ENCODE data around the gene CTSA.

CTSA gene

DNA sequence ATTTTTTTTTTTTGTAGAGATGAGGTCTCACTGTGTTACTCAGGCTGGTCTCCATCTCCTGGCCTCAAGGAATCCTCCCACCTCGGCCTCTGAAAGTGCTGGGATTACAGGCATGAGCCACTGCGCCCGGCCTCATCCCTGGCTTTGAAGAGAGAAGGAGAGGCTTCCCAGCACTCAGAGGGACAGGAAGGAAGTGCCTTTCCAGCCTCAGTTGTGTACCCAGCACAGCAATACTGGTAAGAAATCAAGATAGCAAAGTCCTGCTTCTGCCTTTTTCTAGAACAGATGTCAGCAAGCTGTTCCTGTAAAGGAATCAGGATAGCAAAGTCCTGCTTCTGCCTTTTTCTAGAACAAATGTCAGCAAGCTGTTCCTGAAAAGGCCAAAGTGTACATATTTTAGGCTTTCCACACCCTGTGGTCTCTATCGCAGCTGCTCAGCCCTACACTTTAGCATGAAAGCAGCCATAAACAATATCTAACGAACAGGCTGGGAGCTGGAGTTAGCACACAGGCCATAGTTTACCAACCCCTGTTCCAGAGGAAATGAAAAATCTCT lies 27.1 kb downstream of the CTSA start:
- Histone ChIP-seq H3K4me3 (no peak overlapping the region), H3K27ac (peak overlapping the region; percentile 19 to 85)
- TF ChIP-seq, protein P1, sequence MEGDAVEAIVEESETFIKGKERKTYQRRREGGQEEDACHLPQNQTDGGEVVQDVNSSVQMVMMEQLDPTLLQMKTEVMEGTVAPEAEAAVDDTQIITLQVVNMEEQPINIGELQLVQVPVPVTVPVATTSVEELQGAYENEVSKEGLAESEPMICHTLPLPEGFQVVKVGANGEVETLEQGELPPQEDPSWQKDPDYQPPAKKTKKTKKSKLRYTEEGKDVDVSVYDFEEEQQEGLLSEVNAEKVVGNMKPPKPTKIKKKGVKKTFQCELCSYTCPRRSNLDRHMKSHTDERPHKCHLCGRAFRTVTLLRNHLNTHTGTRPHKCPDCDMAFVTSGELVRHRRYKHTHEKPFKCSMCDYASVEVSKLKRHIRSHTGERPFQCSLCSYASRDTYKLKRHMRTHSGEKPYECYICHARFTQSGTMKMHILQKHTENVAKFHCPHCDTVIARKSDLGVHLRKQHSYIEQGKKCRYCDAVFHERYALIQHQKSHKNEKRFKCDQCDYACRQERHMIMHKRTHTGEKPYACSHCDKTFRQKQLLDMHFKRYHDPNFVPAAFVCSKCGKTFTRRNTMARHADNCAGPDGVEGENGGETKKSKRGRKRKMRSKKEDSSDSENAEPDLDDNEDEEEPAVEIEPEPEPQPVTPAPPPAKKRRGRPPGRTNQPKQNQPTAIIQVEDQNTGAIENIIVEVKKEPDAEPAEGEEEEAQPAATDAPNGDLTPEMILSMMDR (IDR thresholded peaks at IDR 0.05): no peak
- no peak for DNase-seq (ENCODE audit: low spot score)

DNA sequence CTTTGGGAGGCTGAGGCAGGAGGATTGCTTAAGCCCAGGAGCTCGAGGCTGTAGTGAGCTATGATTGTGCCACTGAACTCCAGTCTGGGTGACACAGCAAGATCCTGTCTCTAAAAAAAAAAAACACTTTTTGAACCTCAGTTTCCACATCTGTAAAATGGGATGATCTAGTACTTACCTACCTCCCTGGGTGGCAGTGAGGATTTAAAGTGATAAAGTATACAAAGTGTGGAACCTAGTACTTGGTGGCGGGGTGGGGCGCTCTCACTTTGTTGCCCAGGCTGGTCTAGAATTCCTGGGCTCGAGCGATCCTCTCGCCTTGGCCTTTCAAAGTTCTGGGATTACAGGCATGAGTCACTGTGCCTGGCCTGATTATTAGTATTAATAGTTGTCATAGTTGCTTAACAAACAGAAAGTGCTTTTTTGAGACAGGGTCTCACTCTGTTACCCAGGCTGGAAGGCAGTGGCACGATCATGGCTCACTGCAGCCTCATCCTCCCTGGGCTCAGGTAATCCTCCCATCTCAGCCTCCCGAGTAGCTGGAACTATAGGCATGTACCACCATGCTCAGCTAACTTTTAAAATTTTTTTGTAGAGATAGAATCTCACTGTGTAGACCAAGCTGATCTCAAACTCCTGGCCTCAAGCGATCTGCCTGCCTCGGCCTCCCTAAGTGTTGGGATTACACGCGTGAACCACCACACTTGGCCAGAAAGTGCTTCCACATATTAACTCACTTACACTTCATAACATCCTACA lies 27.8 kb downstream of the CTSA start:
- Histone ChIP-seq H3K4me3 (no peak overlapping the region), H3K27ac (peak overlapping the region; percentile 25 to 85)
- DNase-seq (ENCODE audit: low spot score): no peak
- TF ChIP-seq, protein P1 (IDR thresholded peaks at IDR 0.05): no peak

DNA sequence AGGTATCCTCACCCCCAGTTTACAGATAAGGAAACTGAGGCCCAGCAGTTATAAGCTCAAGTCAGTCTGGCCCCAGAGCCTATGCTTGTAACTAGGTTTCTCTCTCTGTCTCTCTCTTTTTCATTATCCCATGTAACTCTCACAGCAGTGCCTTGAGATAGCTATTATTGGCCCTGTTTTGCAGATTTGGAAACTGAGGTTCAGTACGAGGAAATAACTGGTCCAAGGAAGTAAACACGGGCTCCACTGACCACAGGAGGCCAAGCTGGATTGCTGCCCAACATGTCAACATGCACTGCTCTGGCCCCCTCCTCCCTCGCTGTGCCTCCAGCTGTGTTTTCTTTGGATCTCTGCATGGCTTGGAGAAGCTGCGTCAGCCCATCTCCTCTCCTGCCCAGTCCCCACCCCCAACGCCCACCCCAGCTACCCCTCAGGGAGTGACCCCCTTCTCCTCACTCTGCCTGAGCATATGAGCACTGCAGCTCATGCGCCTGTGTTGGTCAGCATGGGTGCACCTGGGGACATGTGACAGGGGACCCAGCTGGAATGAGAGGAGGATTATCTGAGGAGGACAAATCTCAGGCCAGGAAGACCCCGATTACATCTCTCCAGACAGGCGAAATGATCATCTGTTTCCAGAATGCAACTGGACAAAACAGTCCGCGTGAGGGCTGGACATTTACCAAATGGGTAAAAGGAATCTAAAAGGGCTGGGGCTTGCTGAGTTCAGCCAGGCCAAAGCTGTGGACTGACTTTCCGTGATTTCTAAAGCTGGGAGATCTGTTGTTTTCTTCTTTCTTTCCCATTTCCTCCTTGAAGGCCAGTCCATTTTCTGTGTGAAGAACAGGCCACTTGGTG lies 28.6 kb downstream of the CTSA start:
- Histone ChIP-seq H3K4me3 (peak overlapping the region; percentile 42), H3K27ac (peak overlapping the region; percentile 25 to 85)
- DNase-seq (ENCODE audit: low spot score): no peak
- TF ChIP-seq, protein P1 (IDR thresholded peaks at IDR 0.05): no peak

DNA sequence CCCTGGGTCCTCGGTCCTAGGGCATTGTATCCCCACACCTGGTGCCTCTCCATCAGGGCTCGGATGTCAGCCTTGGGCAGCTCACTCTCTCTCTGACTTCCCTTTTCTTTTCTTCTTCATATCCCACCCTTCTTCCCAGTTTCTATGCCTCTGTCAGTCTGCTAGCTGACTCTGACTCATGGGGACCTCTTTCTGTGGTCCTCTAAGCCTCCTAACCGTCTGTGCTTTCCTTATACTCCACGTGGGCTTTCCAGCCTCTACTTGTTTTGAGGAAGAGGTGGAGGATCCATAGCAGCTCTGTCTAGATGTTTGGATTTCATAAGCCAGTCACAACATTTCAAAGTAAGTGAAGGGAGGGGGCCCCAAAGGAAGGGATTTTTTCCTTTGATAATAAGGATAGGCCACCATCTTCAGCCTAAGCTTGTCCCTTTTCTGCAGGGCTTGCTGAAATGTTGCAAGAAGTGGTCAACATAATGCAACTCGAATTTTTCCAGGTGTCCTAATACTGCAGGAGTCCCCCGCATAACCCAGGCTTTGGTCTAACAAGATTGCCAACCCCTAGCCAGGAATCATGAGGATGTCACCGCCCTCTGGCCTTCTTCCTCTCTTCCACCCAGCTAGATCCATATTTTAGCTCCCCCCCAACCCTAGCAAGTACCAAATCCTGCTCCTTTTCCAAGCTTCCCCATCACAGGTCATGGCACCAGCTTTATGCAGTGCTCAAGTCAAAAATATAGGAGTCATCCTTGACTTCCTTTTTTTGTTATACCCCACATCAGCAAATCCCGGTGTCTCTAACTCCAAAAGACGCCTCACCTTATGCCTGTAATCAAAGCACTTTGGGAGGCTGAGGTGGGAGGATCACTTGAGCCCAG lies 29.6 kb downstream of the CTSA start:
- TF ChIP-seq, protein P1 (IDR thresholded peaks at IDR 0.05): no peak
- peak overlapping the region; percentile 24 to 85 for H3K27ac ChIP-seq
- no peak overlapping the region for H3K4me3 ChIP-seq
- DNase-seq (ENCODE audit: low spot score): no peak

DNA sequence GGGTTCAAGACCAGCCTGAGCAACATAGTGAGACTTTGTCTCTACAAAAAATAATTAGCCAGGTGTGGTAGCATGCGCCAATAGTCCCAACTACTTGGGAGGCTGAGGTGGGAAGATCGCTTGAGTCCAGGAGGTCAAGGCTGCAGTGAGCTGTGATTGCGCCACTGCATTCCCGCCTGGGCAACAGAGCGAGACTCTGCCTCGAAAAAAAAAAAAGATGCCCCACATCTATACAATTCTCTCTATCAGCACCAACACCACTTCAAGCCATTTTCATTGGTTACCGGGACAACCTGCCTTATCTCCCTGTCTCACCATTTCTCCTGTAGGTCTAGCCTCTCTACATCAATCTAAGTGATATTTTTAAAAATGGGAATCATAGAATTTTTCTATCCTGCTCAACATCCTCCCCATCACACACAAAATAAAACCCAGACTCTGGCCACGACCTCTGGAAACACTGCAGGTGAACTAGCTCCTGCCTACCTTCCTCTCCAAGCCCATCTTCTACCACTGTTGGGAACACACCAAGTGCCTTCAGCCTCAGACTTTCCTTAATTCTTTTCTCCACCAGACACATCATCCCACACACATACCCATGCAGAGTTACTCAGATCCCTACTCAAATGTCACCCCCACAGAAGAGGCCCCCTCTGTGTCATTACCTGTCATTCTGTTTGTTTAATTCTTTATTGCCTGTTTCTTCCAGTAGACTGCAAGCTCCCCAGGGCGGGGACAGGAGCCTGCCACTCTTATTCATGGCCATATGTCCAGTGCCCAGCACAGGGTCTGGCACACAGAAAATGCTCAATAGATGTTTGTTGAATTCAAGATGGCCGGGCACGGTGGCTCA lies 30.4 kb downstream of the CTSA start:
- Histone ChIP-seq H3K4me3 (no peak overlapping the region), H3K27ac (peak overlapping the region in 1 of 2 donors; percentile 85)
- TF ChIP-seq, protein P1 (IDR thresholded peaks at IDR 0.05): no peak
- DNase-seq (ENCODE audit: low spot score): no peak
